Measurements from ENCODE around the gene DEFB132.
"Not testable (repeated sequence)": the region's sequence is repeated elsewhere in the genome, so short reads cannot be mapped to it uniquely, and the experiment has no call there.

DEFB132 gene, protein sequence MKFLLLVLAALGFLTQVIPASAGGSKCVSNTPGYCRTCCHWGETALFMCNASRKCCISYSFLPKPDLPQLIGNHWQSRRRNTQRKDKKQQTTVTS

DNA sequence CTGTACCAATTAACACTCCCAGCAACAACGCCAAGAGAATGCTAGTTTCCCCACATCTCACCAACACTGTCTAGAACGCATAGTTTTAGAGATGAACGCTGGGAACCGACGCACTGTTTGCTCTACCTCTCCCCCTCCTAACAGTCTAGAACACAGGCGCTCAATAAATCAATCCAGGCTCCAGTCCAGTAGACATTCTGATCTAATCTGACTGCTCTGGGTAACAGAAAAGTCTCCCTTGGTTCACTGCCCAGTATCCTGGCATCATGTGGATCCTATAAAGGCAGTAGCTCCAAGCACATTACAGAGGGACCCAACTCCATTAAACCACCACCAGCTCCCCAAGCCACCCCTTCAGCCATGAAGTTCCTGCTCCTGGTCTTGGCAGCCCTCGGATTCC, at the start of gene DEFB132:
DEFB132 (plus strand) TSS at position 306 of the 400 bp plus-strand sequence; CDS start at position 361, 55 bp downstream.
- Histone ChIP-seq H3K9ac (ENCODE audit: low read length in 2 of 2) (no peak within 1 kb of the TSS), H3K27me3 (ENCODE audit: control insufficient read depth in 1 of 2, insufficient read depth in 2 of 2, low read length in 2 of 2) (peaks cover 4 to 5% of the 10 kb centered on the region in 2 donors), H3K27ac (ENCODE audit: low read length) (no peak within 1 kb of the TSS), H3K36me3 (ENCODE audit: control insufficient read depth in 2 of 2, insufficient read depth in 2 of 2, low read length in 2 of 2) (no peaks in the 10 kb centered on the region), H3K4me1 (ENCODE audit: control insufficient read depth, insufficient read depth, low read length) (no peaks in the 10 kb centered on the region), H3K4me3 (ENCODE audit: low read length in 2 of 2) (no peak within 1 kb of the TSS), H3K9me3 (ENCODE audit: control insufficient read depth in 2 of 2, low read length in 2 of 2) (no peaks in the 10 kb centered on the region)

DNA sequence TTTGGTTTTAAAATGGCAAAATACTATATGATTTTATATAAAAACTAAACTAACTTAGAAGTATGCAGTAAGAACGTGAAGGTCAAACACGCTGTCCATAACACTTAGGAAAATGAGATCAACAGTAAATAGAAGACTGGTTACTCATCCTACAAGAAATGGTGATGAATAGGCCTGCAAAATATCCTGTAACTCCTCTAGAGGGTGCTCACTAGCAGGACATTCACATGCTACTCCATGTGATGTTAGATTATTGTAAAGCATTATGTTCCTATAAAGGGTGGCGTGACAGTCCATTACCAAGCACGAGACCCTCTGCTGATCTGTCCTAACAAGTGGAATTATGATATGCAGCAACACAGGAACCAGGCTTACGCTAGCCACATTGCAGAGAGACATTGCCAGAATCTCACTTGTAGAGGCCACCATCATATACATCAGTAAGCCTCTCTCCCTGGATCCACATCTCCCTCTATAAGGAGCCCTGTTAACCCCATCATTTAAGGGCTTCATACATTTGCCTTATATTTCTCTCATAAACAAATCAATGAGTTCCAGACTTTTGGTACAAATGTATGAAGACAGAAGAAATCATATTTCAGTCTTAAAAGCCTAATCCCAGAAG, 48.5 kb upstream of the DEFB132 start:
- no peak overlapping the region for H3K9ac ChIP-seq (ENCODE audit: low read length in 2 of 2)
- H3K36me3 ChIP-seq (ENCODE audit: control insufficient read depth in 2 of 2, insufficient read depth in 2 of 2, low read length in 2 of 2) = no peaks in the 10 kb centered on the region
- no peaks in the 10 kb centered on the region for H3K9me3 ChIP-seq (ENCODE audit: control insufficient read depth in 2 of 2, low read length in 2 of 2)
- H3K27ac ChIP-seq (ENCODE audit: low read length) = no peak overlapping the region
- H3K4me3 ChIP-seq (ENCODE audit: low read length in 2 of 2) = no peak overlapping the region
- peaks cover 0 to 3% of the 10 kb centered on the region in 2 donors for H3K27me3 ChIP-seq (ENCODE audit: control insufficient read depth in 1 of 2, insufficient read depth in 2 of 2, low read length in 2 of 2)
- no peaks in the 10 kb centered on the region for H3K4me1 ChIP-seq (ENCODE audit: control insufficient read depth, insufficient read depth, low read length)

DNA sequence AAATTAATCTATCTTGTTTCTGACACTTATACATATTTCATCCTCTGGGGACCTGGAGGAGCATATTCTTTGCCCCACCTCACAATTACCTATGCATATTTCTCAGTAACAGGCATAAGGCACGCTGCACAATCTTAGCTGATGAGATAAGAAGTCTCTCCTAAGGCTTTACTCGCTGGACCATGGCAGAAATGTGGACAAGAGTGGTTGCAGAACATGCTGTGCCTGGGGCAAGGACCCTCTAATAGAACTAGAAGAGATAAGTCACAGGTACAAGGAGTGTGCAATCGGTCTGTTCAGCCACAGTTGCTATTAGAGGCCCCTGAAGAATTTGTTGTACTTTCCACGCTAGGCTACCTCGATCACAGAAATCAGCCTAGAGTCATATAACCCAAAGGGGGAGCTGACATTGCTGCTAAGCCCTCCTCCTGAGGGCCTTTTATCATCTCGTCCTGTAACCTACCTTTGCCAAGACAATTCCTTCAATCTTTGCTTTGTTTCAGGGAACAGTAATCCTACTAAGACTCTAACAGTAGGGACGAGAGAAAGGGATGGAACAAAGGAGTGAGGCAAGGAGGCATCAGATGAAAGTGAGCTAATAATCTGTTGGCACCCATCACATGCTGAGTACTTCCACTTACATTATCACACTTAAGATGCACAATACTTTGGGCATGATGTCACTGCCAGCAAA, 46.6 kb upstream of the DEFB132 start:
- H3K27me3 ChIP-seq (ENCODE audit: control insufficient read depth in 1 of 2, insufficient read depth in 2 of 2, low read length in 2 of 2) = peaks cover 0 to 3% of the 10 kb centered on the region in 2 donors
- H3K9me3 ChIP-seq (ENCODE audit: control insufficient read depth in 2 of 2, low read length in 2 of 2) = no peaks in the 10 kb centered on the region
- H3K4me3 ChIP-seq (ENCODE audit: low read length in 2 of 2) = no peak overlapping the region
- H3K36me3 ChIP-seq (ENCODE audit: control insufficient read depth in 2 of 2, insufficient read depth in 2 of 2, low read length in 2 of 2) = no peaks in the 10 kb centered on the region
- no peak overlapping the region for H3K9ac ChIP-seq (ENCODE audit: low read length in 2 of 2)
- no peaks in the 10 kb centered on the region for H3K4me1 ChIP-seq (ENCODE audit: control insufficient read depth, insufficient read depth, low read length)
- no peak overlapping the region for H3K27ac ChIP-seq (ENCODE audit: low read length)

DNA sequence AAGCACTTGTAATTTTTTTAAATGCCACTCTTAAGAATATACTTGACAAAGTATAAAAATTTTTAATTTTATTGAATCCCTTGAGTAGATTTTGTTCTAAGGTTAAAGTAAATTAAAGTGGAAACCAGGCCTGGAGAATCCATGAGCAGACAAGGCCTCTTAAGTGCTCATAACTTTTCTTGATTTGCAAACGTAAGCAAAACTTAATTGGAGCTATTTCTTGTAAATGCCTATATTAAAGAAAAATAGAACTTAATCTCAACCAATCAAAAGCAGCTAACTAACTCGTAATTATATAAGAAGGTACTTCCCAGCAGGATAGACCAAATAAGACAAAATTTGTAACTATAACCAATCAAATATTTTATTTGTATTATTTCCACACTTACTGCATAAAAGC, 43.1 kb upstream of the DEFB132 start:
- Histone ChIP-seq H3K4me1 (ENCODE audit: control insufficient read depth, insufficient read depth, low read length) (no peaks in the 10 kb centered on the region), H3K27me3 (ENCODE audit: control insufficient read depth in 1 of 2, insufficient read depth in 2 of 2, low read length in 2 of 2) (peaks cover 3 to 6% of the 10 kb centered on the region in 2 donors), H3K4me3 (ENCODE audit: low read length in 2 of 2) (no peak overlapping the region), H3K9me3 (ENCODE audit: control insufficient read depth in 2 of 2, low read length in 2 of 2) (no peaks in the 10 kb centered on the region), H3K36me3 (ENCODE audit: control insufficient read depth in 2 of 2, insufficient read depth in 2 of 2, low read length in 2 of 2) (no peaks in the 10 kb centered on the region), H3K9ac (ENCODE audit: low read length in 2 of 2) (no peak overlapping the region), H3K27ac (ENCODE audit: low read length) (no peak overlapping the region)

DNA sequence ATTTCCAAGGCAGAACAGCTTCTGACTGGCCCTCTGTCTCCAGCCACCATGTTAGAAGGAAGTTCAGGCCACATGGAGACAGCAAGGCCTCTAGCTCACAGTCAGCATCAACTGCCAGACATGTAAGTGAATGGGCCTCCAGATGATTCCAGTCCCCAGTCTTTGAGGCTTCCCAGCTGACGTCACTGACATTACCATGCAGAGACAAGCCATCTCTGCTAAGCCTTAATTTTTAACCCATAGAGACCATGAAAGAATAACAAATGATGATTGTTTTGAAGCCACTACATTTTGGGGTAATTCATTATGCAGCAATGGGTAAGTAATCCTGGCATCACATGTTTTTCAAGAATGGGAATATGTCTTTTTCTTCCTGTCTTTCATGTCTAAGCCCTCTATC, 41.7 kb upstream of the DEFB132 start:
- Histone ChIP-seq H3K27ac (ENCODE audit: low read length) (no peak overlapping the region), H3K27me3 (ENCODE audit: control insufficient read depth in 1 of 2, insufficient read depth in 2 of 2, low read length in 2 of 2) (peaks cover 3 to 9% of the 10 kb centered on the region in 2 donors), H3K9ac (ENCODE audit: low read length in 2 of 2) (no peak overlapping the region), H3K4me1 (ENCODE audit: control insufficient read depth, insufficient read depth, low read length) (no peaks in the 10 kb centered on the region), H3K4me3 (ENCODE audit: low read length in 2 of 2) (no peak overlapping the region), H3K36me3 (ENCODE audit: control insufficient read depth in 2 of 2, insufficient read depth in 2 of 2, low read length in 2 of 2) (no peaks in the 10 kb centered on the region), H3K9me3 (ENCODE audit: control insufficient read depth in 2 of 2, low read length in 2 of 2) (no peaks in the 10 kb centered on the region)

DNA sequence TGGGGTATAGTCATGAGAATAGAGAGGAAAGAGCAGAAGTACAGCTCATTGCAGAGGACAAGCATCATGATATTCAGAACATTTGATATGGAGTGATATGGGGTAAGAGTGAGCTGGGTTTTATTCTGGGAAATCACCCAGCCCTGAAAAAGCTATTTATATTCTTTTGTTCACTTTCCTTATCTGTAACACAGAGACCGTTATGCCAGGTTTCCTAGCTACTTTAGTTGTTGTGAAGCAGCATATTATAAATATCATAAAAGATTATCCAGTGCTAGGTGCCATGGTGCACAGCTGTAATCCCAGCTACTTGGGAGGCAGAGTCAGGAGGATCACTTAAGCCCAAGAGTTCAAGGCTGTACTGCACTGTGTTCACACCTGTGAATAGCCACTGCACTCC, 40.3 kb upstream of the DEFB132 start:
- H3K27me3 ChIP-seq (ENCODE audit: control insufficient read depth in 1 of 2, insufficient read depth in 2 of 2, low read length in 2 of 2) = peaks cover 3 to 9% of the 10 kb centered on the region in 2 donors
- no peaks in the 10 kb centered on the region for H3K9me3 ChIP-seq (ENCODE audit: control insufficient read depth in 2 of 2, low read length in 2 of 2)
- no peaks in the 10 kb centered on the region for H3K4me1 ChIP-seq (ENCODE audit: control insufficient read depth, insufficient read depth, low read length)
- no peak overlapping the region for H3K4me3 ChIP-seq (ENCODE audit: low read length in 2 of 2)
- no peak overlapping the region for H3K27ac ChIP-seq (ENCODE audit: low read length)
- no peaks in the 10 kb centered on the region for H3K36me3 ChIP-seq (ENCODE audit: control insufficient read depth in 2 of 2, insufficient read depth in 2 of 2, low read length in 2 of 2)
- H3K9ac ChIP-seq (ENCODE audit: low read length in 2 of 2) = no peak overlapping the region

DNA sequence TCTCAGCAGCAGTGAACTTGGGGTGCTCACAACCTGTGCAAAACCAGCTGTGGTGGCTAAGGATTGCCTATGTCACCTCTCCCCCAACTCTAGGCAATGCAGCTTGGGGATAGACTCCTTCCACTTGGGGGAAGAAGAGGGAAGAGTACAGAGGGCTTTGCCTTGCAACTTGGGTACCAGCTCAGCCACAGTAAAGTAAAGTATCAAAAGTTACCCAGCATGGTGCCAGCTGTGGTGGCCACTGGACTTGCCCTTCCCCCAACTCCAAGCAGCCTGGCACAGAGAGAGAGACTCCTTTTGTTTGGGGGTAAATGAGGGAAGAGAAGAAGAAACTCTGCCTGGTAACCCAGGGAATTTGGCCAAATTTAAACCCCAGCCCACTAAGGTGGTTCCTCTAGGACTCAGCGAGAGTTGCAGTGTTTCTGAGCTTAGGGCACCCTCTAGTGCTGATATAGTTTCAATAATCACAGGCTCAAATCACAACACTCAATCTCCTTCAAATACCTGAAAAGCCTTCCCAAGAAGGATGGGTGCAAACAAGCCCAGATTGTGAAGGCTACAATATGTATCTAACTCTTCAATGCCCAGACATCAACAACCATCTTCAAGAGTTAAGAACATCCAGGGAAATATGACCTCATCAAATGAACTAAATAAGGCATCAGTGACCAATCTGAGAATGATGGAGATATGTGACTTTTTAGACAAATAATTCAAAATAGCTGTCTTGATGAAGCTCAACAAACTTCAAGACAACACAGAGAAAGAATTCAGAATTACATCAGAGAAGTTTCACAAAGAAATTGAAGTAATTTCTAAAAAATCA, 38.0 kb upstream of the DEFB132 start:
- Histone ChIP-seq H3K9ac (ENCODE audit: low read length in 2 of 2) (no peak overlapping the region), H3K4me1 (ENCODE audit: control insufficient read depth, insufficient read depth, low read length) (no peaks in the 10 kb centered on the region), H3K4me3 (ENCODE audit: low read length in 2 of 2) (no peak overlapping the region), H3K36me3 (ENCODE audit: control insufficient read depth in 2 of 2, insufficient read depth in 2 of 2, low read length in 2 of 2) (no peaks in the 10 kb centered on the region), H3K27ac (ENCODE audit: low read length) (no peak overlapping the region), H3K9me3 (ENCODE audit: control insufficient read depth in 2 of 2, low read length in 2 of 2) (no peaks in the 10 kb centered on the region), H3K27me3 (ENCODE audit: control insufficient read depth in 1 of 2, insufficient read depth in 2 of 2, low read length in 2 of 2) (peaks cover 3 to 7% of the 10 kb centered on the region in 2 donors)

DNA sequence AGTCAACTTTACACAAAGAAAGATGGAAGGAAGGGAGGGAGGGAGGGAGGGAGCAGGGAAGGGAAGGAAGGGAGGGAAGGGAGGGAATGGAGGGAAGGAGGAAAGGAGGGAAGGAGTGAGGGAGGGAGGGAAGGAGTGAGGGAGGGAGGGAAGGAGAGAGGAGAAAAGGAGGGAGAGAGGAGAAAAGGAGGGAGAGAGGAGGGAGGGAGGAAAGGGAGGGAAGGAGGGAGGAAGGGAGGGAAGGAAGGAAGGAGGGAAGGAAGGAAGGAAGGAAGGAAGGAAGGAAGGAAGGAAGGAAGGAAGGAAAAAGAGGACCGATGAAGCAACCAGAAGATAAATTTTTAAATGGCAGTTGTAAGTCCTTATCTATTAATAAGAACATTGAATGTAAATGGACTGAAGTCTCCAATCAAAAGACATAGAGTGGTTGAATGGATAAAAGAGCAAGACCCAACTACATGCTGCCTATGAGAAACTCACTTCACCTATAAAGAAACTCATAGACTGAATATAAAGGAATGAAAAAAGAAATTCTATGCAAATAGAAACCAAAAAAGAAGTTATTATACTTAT, 36.2 kb upstream of the DEFB132 start:
- H3K4me3 ChIP-seq (ENCODE audit: low read length in 2 of 2) = no peak overlapping the region
- no peak overlapping the region for H3K9ac ChIP-seq (ENCODE audit: low read length in 2 of 2)
- H3K27ac ChIP-seq (ENCODE audit: low read length) = no peak overlapping the region
- H3K4me1 ChIP-seq (ENCODE audit: control insufficient read depth, insufficient read depth, low read length) = no peaks in the 10 kb centered on the region
- H3K36me3 ChIP-seq (ENCODE audit: control insufficient read depth in 2 of 2, insufficient read depth in 2 of 2, low read length in 2 of 2) = no peaks in the 10 kb centered on the region
- H3K27me3 ChIP-seq (ENCODE audit: control insufficient read depth in 1 of 2, insufficient read depth in 2 of 2, low read length in 2 of 2) = peaks cover 3 to 7% of the 10 kb centered on the region in 2 donors
- no peaks in the 10 kb centered on the region for H3K9me3 ChIP-seq (ENCODE audit: control insufficient read depth in 2 of 2, low read length in 2 of 2)

DNA sequence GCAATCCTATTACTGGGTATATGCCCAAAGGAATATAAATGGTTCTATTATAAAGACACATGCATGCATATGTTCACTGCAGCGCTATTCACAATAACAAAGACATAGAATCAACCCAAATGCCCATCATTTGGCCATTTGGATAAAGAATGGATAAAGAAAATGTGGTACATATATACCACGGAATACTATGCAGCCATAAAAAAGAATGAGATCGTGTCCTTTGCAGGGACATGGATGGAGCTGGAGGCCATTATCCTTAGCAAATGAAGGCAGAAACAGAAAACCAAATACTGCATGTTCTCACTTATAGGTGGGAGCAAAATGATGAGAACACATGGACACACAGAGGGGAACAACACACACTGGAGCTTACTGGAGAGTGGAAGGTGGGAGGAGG, 31.6 kb upstream of the DEFB132 start:
- H3K36me3 ChIP-seq (ENCODE audit: control insufficient read depth in 2 of 2, insufficient read depth in 2 of 2, low read length in 2 of 2); H3K9me3 ChIP-seq (ENCODE audit: control insufficient read depth in 2 of 2, low read length in 2 of 2); H3K27ac ChIP-seq (ENCODE audit: low read length); H3K9ac ChIP-seq (ENCODE audit: low read length in 2 of 2); H3K4me1 ChIP-seq (ENCODE audit: control insufficient read depth, insufficient read depth, low read length); H3K27me3 ChIP-seq (ENCODE audit: control insufficient read depth in 1 of 2, insufficient read depth in 2 of 2, low read length in 2 of 2); H3K4me3 ChIP-seq (ENCODE audit: low read length in 2 of 2): not testable (repeated sequence)

DNA sequence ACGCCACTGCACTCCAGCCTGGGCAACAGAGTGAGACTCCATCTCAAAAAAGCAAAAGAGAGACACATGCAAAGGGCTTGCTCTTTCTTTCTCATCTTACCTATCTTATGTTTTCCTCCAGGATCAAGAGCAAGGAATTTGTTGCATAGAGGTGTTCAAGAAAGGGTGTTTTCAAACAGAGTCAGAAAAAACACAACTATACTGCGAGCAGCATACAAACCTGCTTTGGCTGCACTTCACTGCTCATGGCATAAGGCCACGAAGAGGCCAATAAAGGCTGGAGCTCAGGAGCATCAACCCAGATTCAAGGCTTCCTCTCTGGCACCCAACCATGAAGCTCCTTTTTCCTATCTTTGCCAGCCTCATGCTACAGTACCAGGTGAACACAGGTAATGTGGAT, 30.6 kb upstream of the DEFB132 start, which contains the start of gene DEFB129:
DEFB129 (plus strand) TSS at position 301 of the 400 bp plus-strand sequence; CDS start at position 332, 31 bp downstream.
- Histone ChIP-seq H3K9ac (ENCODE audit: low read length in 2 of 2) (no peak within 1 kb of the TSS), H3K27me3 (ENCODE audit: control insufficient read depth in 1 of 2, insufficient read depth in 2 of 2, low read length in 2 of 2) (no peaks in the 10 kb centered on the region), H3K9me3 (ENCODE audit: control insufficient read depth in 2 of 2, low read length in 2 of 2) (no peaks in the 10 kb centered on the region), H3K4me3 (ENCODE audit: low read length in 2 of 2) (no peak within 1 kb of the TSS), H3K4me1 (ENCODE audit: control insufficient read depth, insufficient read depth, low read length) (no peaks in the 10 kb centered on the region), H3K36me3 (ENCODE audit: control insufficient read depth in 2 of 2, insufficient read depth in 2 of 2, low read length in 2 of 2) (no peaks in the 10 kb centered on the region), H3K27ac (ENCODE audit: low read length) (no peak within 1 kb of the TSS)
